H9 (cell line): ENCODE results near the gene SYNPO2. TPM values are rescaled to one million over a fixed set of nuclear protein-coding genes. Genes with fewer than 3 reads are reported as not detected.

Experiments used
- DNase-seq: peaks from one replicate; pipeline ENCODE4 v3.0.0-alpha.2; 2017
- H2AFZ ChIP-seq: one replicate; pipeline ENCODE4 v1.6.1; 2013; ENCODE audit warnings: mild to moderate bottlenecking, low read length, control low read depth, moderate library complexity
- H2AK5ac ChIP-seq: 2 replicates; pipeline ENCODE4 v1.6.1; 2013; ENCODE audit warnings: low read length, control low read depth, mixed read lengths; ENCODE audit not compliant: insufficient read length
- H2BK120ac ChIP-seq: one replicate; pipeline ENCODE4 v1.6.1; 2013; ENCODE audit warnings: low read depth, mild to moderate bottlenecking, low read length, control low read depth, inconsistent platforms; ENCODE audit not compliant: poor library complexity, severe bottlenecking
- H2BK12ac ChIP-seq: 2 replicates; pipeline ENCODE4 v1.6.1; 2013; ENCODE audit warnings: low read length, control low read depth, mixed read lengths, low read depth; ENCODE audit not compliant: insufficient read length
- H2BK15ac ChIP-seq: 2 replicates; pipeline ENCODE4 v1.6.1; 2013; ENCODE audit warnings: low read depth, low read length, control low read depth
- H2BK20ac ChIP-seq: one replicate; pipeline ENCODE4 v1.6.1; 2013; ENCODE audit warnings: low read depth, mild to moderate bottlenecking, low read length, control low read depth, inconsistent platforms; ENCODE audit not compliant: poor library complexity, severe bottlenecking
- H2BK5ac ChIP-seq: 2 replicates; pipeline ENCODE4 v1.6.1; 2013; ENCODE audit warnings: low read length, control low read depth, mixed read lengths; ENCODE audit not compliant: insufficient read length
- H3K14ac ChIP-seq: 2 replicates; pipeline ENCODE4 v1.6.1; 2013; ENCODE audit warnings: low read length, control low read depth; ENCODE audit not compliant: insufficient read depth
- H3K18ac ChIP-seq: 2 replicates; pipeline ENCODE4 v1.6.1; 2013; ENCODE audit warnings: low read depth, mild to moderate bottlenecking, mixed read lengths, low read length, control low read depth; ENCODE audit not compliant: insufficient read length
- H3K23ac ChIP-seq: 2 replicates; pipeline ENCODE4 v1.6.1; 2013; ENCODE audit warnings: low read length, control low read depth, mixed read lengths, low read depth; ENCODE audit not compliant: insufficient read length
- H3K23me2 ChIP-seq: 2 replicates; pipeline ENCODE4 v1.6.1; 2013; ENCODE audit warnings: low read depth, mild to moderate bottlenecking, mixed read lengths, low read length, control low read depth; ENCODE audit not compliant: insufficient read length, poor library complexity, severe bottlenecking
- H3K27ac ChIP-seq: 2 replicates; pipeline ENCODE4 v1.5.1; 2013; ENCODE audit warnings: low read length, control low read depth, mixed read lengths, low read depth; ENCODE audit not compliant: insufficient read length
- H3K27me3 ChIP-seq: 2 replicates; pipeline ENCODE4 v1.6.1; 2013; ENCODE audit warnings: low read length, control low read depth, inconsistent platforms; ENCODE audit not compliant: insufficient read depth
- H3K4ac ChIP-seq: 2 replicates; pipeline ENCODE4 v1.6.1; 2013; ENCODE audit warnings: low read depth, mild to moderate bottlenecking, control low read depth, inconsistent platforms, low read length, moderate library complexity
- H3K4me1 ChIP-seq: 2 replicates; pipeline ENCODE4 v1.6.1; 2013; ENCODE audit warnings: low read length, control low read depth, inconsistent platforms; ENCODE audit not compliant: insufficient read depth
- H3K4me2 ChIP-seq: 2 replicates; pipeline ENCODE4 v1.6.1; 2013; ENCODE audit warnings: low read length, control low read depth, mixed read lengths; ENCODE audit not compliant: insufficient read length, insufficient read depth
- H3K56ac ChIP-seq: 2 replicates; pipeline ENCODE4 v1.6.1; 2013; ENCODE audit warnings: low read depth, mild to moderate bottlenecking, mixed read lengths, low read length, control low read depth; ENCODE audit not compliant: insufficient read length
- H3K79me1 ChIP-seq: 2 replicates; pipeline ENCODE4 v1.6.1; 2013; ENCODE audit warnings: low read depth, mild to moderate bottlenecking, moderate library complexity, low read length, control low read depth, inconsistent platforms; ENCODE audit not compliant: insufficient read depth, poor library complexity, severe bottlenecking
- H3K79me2 ChIP-seq: 2 replicates; pipeline ENCODE4 v1.6.1; 2013; ENCODE audit warnings: low read length, control low read depth, inconsistent platforms; ENCODE audit not compliant: insufficient read depth
- H3K9ac ChIP-seq: 2 replicates; pipeline ENCODE4 v1.6.1; 2013; ENCODE audit warnings: low read length, control low read depth, mixed read lengths; ENCODE audit not compliant: insufficient read length; ENCODE audit errors: extremely low read depth
- H3K9me3 ChIP-seq: one replicate; pipeline ENCODE4 v1.6.1; 2013; ENCODE audit warnings: low read depth, low read length, inconsistent platforms; ENCODE audit not compliant: control insufficient read depth
- H3T11ph ChIP-seq: one replicate; pipeline ENCODE4 v1.6.1; 2013; ENCODE audit warnings: mild to moderate bottlenecking, low read length, control low read depth, inconsistent platforms
- H4K20me1 ChIP-seq: one replicate; pipeline ENCODE4 v1.6.1; 2013; ENCODE audit not compliant: control insufficient read depth, insufficient read length, insufficient read depth
- H4K5ac ChIP-seq: 2 replicates; pipeline ENCODE4 v1.6.1; 2013; ENCODE audit warnings: low read depth, mild to moderate bottlenecking, mixed read lengths, low read length, control low read depth; ENCODE audit not compliant: insufficient read length
- H4K8ac ChIP-seq: replicated peaks from 2 replicates; pipeline ENCODE4 v1.6.1; 2013; ENCODE audit warnings: low read length, control low read depth, mixed read lengths, low read depth; ENCODE audit not compliant: insufficient read length
- H4K91ac ChIP-seq: 2 replicates; pipeline ENCODE4 v1.6.1; 2013; ENCODE audit warnings: low read depth, mild to moderate bottlenecking, moderate library complexity, mixed read lengths, low read length, control low read depth; ENCODE audit not compliant: insufficient read length
- H3K27ac Mint-ChIP-seq, 3 experiments: 2 replicates in 2 of 3; 3 replicates in 1 of 3; pipeline ENCODE4 v1.8.0; 2020 to 2021; ENCODE audit warnings: mixed read lengths in 3 of 3, mild to moderate bottlenecking in 1 of 3, moderate library complexity in 1 of 3
- H3K27me3 Mint-ChIP-seq: 2 replicates; pipeline ENCODE4 v1.8.0; 2021; ENCODE audit warnings: low read depth, mild to moderate bottlenecking, moderate library complexity, mixed read lengths
- H3K36me3 Mint-ChIP-seq, 3 experiments: 2 replicates in 2 of 3; 3 replicates in 1 of 3; pipeline ENCODE4 v1.8.0; 2020 to 2021; ENCODE audit warnings: low read depth in 3 of 3, mixed read lengths in 3 of 3; ENCODE audit not compliant: insufficient read depth in 1 of 3
- H3K4me1 Mint-ChIP-seq, 2 experiments: 2 replicates each; pipeline ENCODE4 v1.8.0; 2020; ENCODE audit warnings: mixed read lengths in 2 of 2
- H3K4me3 Mint-ChIP-seq, 2 experiments: 2 replicates in 1 of 2; 3 replicates in 1 of 2; pipeline ENCODE4 v1.8.0; 2020 to 2021; ENCODE audit warnings: mild to moderate bottlenecking in 2 of 2, mixed read lengths in 2 of 2, moderate library complexity in 1 of 2
- H3K9me3 Mint-ChIP-seq, 2 experiments: 2 replicates in 1 of 2; 3 replicates in 1 of 2; pipeline ENCODE4 v1.8.0; 2020; ENCODE audit warnings: mild to moderate bottlenecking in 2 of 2, mixed read lengths in 2 of 2, moderate library complexity in 1 of 2
- WGBS: extraction: QIAGEN DNeasy Blood & Tissue Kit; methylation state at CpG from one replicate; pipeline ENCODE4 v1.1.7; 2013; ENCODE audit warnings: missing lambda C conversion rate, low lambda C conversion rate, mixed read lengths; ENCODE audit not compliant: insufficient read length; ENCODE audit errors: extremely low coverage; 5-methylcytosine and 5-hydroxymethylcytosine counted together
- total RNA-seq: library from RNA; stranded (reverse); gene quantifications from 2 replicates; pipeline ENCODE4 v1.2.1, GENCODE V29; 2021
- TF ChIP-seq, protein P1 (sequence below): fragments of 200-600 bp; sonication (generic); conservative IDR thresholded peaks from 3 replicates; pipeline ENCODE4 v1.8.0; 2021; ENCODE audit warnings: antibody characterized with exemption, mild to moderate bottlenecking

Gene SYNPO2
- total RNA-seq, 1 experiment from 2014 or later = 1.1 TPM

GRCh38 chr4:118915468-118915867, 26.8 kb downstream of the SYNPO2 start:
- H3K27me3 Mint-ChIP-seq = no peaks in the 10 kb centered on the region

More at GRCh38 chr4:118915468-118915867, 26.8 kb downstream of the SYNPO2 start:
- H3K18ac ChIP-seq = no peak overlapping the region
- no peak overlapping the region for H3K27ac ChIP-seq
- Mint-ChIP-seq H3K36me3 (no peaks in the 10 kb centered on the region; a peak in 1 of 7 replicates), H3K27ac (no peak overlapping the region), H3K4me1 (no peaks in the 10 kb centered on the region), H3K9me3 (no peaks in the 10 kb centered on the region), H3K4me3 (no peak overlapping the region)
- no peak overlapping the region for H3K14ac ChIP-seq
- no peak overlapping the region for H3K4ac ChIP-seq
- no peak overlapping the region for H4K91ac ChIP-seq
- no peaks in the 10 kb centered on the region for H3K79me2 ChIP-seq
- no peak overlapping the region for H4K8ac ChIP-seq
- no peaks in the 10 kb centered on the region for H4K20me1 ChIP-seq
- no peak for DNase-seq
- no peak overlapping the region for H3T11ph ChIP-seq
- no peak overlapping the region for H4K5ac ChIP-seq
- no peak overlapping the region for H2AFZ ChIP-seq
- H3K27me3 ChIP-seq = no peaks in the 10 kb centered on the region
- H3K79me1 ChIP-seq = no peaks in the 10 kb centered on the region
- H2BK12ac ChIP-seq = no peak overlapping the region
- H2BK5ac ChIP-seq = no peak overlapping the region
- no peak overlapping the region for H2BK20ac ChIP-seq
- no peak overlapping the region for H3K4me2 ChIP-seq
- no peak overlapping the region for H2BK120ac ChIP-seq
- no peaks in the 10 kb centered on the region for H3K23me2 ChIP-seq
- no peak overlapping the region for H2BK15ac ChIP-seq
- no peak overlapping the region for H2AK5ac ChIP-seq
- no peak overlapping the region for H3K56ac ChIP-seq
- H3K23ac ChIP-seq = no peak overlapping the region
- no peaks in the 10 kb centered on the region for H3K4me1 ChIP-seq
- TF ChIP-seq, protein P1, sequence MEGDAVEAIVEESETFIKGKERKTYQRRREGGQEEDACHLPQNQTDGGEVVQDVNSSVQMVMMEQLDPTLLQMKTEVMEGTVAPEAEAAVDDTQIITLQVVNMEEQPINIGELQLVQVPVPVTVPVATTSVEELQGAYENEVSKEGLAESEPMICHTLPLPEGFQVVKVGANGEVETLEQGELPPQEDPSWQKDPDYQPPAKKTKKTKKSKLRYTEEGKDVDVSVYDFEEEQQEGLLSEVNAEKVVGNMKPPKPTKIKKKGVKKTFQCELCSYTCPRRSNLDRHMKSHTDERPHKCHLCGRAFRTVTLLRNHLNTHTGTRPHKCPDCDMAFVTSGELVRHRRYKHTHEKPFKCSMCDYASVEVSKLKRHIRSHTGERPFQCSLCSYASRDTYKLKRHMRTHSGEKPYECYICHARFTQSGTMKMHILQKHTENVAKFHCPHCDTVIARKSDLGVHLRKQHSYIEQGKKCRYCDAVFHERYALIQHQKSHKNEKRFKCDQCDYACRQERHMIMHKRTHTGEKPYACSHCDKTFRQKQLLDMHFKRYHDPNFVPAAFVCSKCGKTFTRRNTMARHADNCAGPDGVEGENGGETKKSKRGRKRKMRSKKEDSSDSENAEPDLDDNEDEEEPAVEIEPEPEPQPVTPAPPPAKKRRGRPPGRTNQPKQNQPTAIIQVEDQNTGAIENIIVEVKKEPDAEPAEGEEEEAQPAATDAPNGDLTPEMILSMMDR = no peak
- no peak overlapping the region for H3K9ac ChIP-seq
- no peaks in the 10 kb centered on the region for H3K9me3 ChIP-seq
- no CpG with 5 or more reads among the region's 3 CpGs for WGBS
